Ovary (tissue), 3 donors: ENCODE measurements around the gene PTPRG.

ENCODE experiments used
- POLR2A ChIP-seq: fragments of 450-650 bp; IDR thresholded peaks from one replicate; pipeline ENCODE4 v1.6.1; 2017; ENCODE audit warnings: antibody characterized with exemption, mild to moderate bottlenecking, moderate library complexity
- TF ChIP-seq, protein P1 (sequence below), 3 donors: fragments of 450-650 bp in 2 of 3; fragments of 200-600 bp in 1 of 3; IDR thresholded peaks; one replicate each; pipeline versions ENCODE4 v1.5.1 to v1.8.0; 2016 to 2022; ENCODE audit warnings: antibody characterized with exemption in 3 of 3, mild to moderate bottlenecking in 1 of 3
- donor health status: DM: no; HTN: no; CAD: no.

DNA sequence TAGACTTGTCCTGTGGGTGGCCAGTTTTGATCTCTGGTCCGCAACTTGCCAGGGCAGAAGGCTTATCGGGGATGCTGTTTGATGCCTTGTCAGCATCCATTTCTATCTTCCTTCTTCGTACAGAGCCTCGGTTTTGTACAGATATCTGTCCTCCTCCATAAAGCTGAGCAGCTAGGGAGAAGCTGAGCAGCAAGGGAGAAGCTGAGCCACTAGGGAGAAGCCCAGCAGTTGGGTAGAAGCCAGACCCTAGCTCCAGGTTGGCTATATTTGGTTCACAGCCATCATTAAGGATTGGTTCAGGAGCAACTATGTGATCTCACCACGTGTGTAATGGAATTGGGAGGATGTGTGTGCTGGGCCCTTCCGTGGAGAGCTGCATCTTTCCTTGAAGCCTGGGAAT is 46.7 kb downstream of the PTPRG start:
- no peak for TF ChIP-seq POLR2A
- TF ChIP-seq, protein P1, sequence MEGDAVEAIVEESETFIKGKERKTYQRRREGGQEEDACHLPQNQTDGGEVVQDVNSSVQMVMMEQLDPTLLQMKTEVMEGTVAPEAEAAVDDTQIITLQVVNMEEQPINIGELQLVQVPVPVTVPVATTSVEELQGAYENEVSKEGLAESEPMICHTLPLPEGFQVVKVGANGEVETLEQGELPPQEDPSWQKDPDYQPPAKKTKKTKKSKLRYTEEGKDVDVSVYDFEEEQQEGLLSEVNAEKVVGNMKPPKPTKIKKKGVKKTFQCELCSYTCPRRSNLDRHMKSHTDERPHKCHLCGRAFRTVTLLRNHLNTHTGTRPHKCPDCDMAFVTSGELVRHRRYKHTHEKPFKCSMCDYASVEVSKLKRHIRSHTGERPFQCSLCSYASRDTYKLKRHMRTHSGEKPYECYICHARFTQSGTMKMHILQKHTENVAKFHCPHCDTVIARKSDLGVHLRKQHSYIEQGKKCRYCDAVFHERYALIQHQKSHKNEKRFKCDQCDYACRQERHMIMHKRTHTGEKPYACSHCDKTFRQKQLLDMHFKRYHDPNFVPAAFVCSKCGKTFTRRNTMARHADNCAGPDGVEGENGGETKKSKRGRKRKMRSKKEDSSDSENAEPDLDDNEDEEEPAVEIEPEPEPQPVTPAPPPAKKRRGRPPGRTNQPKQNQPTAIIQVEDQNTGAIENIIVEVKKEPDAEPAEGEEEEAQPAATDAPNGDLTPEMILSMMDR (IDR thresholded peaks at IDR 0.05), result no peak
